Fibroblast of gingiva (primary cell): ENCODE measurements around the gene NFIB.
A peak's percentile ranks its signal among the peaks of the same experiment; 100 is the strongest.

ENCODE experiments used
- DNase-seq: peaks from one replicate; pipeline ENCODE4 v3.0.0-alpha.2; 2011; ENCODE audit warnings: low read depth

The NFIB gene

GRCh38 chr9:14273696-14274121, 40.2 kb downstream of the NFIB start:
- DNase-seq, result no peak

DNA sequence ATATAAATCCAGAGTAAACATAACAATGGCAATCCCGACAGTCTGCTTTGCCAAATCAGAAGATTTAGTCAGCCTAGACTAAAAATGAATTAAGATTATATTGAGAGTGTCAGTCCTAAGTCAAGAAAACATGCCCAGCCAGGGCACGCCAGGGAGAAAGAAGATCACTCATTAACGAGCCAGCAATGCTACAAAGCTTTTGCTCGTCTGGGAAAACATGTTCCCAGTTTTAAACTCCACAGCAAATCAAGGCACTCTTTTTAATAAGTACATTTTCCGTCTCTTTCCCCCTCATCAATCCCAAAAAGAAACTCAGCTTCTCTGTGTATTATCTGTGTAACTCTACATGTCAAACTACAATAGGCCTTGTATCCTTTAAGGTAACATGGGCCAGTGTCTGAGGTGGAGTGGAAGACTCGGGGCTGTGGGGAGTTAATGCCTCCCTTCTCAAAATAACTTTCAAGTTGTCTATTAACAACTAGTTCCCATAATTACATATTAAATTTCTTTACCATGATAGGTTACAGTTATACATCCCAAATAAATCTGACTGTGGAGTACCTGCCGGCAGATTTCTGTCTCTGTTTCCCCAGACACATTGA, 40.9 kb downstream of the NFIB start:
- DNase-seq, result no peak

DNA sequence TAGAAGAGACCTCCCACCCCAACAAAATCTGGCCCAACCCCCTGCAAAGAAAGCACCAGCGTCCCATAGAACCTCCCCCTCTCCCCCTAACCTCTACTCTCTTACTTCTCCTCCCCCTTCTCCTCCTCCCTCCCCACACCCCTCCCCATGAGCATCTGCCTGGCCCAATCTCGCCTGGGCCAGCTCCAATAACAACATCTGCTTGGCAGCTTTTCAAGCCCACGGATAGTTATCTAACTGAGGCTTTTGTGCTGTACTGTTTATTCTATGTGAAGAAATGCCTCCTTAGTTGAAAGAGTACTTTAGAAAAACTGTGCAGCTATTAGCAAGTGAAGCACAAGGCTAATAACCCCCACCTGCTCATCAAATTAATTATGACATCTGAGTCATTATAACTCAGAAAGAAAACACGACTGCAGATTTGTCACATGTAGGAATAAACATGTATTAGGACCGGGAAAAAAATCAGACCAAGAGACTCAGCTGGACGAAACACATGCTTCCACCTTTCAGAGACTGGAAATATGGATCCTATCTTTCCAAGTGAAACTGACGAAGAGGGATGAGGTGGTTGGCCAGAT, 42.8 kb downstream of the NFIB start:
- peak; percentile 52 for DNase-seq

DNA sequence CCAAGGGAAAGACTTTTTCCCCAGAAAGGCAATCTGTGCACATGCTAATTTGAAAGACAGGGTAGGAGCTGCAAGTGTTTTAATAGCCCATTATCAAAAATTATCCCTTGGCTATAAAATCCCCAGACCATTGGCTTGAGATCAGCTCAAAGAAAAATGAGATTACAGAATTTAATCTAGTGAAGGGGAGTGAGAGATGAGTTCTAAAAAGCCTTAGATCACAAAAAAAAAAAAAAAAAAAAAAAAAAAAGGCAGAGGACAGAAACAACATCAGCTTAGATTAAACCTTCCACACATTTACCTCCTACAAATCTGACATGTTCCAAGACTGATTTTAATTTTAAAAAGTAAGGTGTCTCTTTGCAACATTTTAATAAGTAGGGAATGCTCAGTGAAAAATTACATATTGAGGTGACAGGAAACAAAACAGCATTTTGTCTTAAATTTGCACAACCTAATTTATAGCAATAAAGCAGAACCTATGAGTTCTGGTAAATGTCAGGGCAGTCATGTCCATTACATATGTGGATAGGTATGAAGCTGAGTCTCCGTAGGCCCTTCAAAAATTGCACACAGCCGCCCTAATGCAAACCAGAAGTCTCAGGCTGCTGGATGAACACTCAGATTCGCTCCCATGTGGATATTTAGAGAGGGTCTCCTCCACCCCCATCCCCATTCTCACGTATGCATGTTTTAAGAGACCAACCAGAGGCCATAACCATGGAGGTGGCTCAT, 43.4 kb downstream of the NFIB start:
- peak; percentile 33 for DNase-seq

GRCh38 chr9:14269916-14270315, 44.0 kb downstream of the NFIB start:
- no peak for DNase-seq

GRCh38 chr9:14263707-14264483, 50.0 kb downstream of the NFIB start:
- DNase-seq, result no peak

GRCh38 chr9:14262827-14263226, 51.1 kb downstream of the NFIB start:
- DNase-seq, result no peak

DNA sequence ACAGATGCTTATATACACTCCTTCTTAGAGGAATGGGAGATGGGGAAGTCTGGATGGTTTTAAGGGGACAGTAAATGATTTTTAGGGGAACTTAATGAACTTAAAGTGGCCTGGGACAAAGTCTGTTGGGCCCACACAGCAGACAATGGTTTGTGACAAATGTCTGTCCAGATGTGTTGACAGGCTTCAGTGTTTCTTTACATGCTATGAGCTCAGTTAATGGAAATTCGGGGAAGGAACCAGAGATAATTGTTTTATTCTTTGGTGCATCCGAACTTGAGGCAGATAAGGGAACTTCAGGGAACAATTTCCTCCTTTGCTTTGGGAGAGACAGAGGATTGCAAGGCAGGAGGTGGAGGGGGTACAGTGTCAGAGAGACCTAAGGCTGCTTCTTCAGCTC, 52.3 kb downstream of the NFIB start:
- DNase-seq, result no peak

DNA sequence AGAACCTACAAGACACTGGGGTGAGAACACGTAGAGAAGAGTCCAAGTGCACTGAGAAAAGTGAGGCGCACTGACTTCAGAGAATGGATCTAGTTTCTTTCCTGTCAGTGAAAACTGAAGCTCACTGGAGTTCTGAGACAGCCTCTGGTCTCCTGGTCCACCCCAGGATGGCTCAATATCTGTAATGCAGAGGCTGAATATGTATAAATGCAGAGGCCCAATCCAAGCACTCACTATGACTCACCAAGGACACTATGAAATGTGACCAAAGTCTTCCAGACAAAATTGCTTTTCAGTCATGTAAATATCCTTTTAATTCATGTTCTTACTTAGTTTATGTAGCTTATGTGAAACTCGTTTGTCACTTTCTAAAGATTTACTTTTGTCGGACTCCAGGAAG, 53.8 kb downstream of the NFIB start:
- no peak for DNase-seq

GRCh38 chr9:14258660-14259239, 55.2 kb downstream of the NFIB start:
- peak; percentile 46 for DNase-seq

DNA sequence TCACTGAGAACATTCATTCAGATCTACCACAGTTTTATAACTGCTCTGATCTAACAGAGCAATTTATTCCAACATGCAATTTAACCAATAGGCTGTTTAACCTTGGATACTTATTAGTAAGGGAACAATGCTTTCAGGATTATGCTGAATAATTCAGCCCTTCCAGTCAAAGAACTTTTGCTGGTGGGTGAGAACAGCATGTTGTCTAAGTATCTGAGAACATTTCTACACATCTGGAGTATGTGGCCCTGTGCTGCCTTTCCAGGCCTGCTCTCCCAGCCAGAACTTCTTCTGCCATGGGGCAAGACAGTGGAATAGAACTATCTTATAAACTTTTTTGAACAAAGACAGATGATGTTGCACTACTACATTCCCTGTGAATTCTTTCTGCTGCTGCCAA, 55.8 kb downstream of the NFIB start:
- peak; percentile 55 for DNase-seq

GRCh38 chr9:14256588-14256987, 57.4 kb downstream of the NFIB start:
- no peak for DNase-seq

GRCh38 chr9:14251154-14252071, 62.5 kb downstream of the NFIB start:
- DNase-seq, result peak; percentile 75

- no peak for DNase-seq
Measured at GRCh38 chr9:14250794-14251153, 63.2 kb downstream of the NFIB start.

GRCh38 chr9:14249527-14249926, 64.4 kb downstream of the NFIB start:
- no peak for DNase-seq

- DNase-seq, result no peak
Measured at GRCh38 chr9:14248149-14248548, 65.8 kb downstream of the NFIB start.

- no peak for DNase-seq
Measured at GRCh38 chr9:14247577-14247976, 66.4 kb downstream of the NFIB start.

DNA sequence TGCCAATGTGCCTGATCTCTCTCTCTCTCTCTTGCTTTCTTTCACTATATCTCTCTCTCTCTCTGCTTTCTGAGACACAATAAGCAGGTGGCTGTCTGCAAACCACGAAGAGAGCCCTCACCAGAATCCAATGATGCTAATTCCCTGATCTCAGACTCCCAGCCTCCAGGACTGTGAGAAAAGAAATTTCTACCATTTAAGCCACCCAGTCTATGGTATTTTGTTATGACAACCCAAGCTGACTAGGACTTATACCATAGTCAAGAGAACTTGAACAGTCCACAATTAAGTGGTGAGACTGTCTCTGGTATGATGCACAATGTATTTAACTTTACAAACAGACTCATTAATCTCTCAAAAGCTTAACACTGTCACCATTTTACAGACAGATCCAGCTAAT, 67.0 kb downstream of the NFIB start:
- no peak for DNase-seq

DNA sequence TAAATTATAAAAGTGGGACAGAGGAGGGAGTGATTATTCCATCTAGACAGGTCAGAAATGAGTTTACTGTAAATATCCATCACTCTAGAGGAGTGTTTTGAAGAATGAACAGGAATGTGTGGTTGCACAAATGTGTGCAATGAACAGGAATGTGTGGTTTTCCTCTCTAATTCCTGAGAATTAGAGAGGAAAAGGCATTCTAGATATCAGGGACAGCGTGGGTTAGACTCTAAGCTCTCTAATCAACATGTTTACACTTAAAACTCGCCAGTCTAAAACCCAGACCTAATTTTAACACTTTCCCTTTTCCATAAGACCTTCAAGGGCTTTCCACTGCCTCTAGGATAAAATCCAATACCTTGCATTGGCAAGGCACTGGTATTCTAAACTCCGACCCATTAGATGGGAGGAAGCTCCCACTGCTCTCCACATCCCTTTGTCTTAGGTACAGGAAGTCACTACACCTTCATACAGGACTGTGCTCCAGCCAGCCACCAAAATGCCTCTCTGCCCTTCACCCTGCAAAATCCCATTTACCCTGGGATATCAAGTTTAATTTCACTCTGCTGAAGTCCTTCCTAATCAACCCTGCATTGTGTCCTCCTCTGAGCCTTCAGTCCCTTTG, 67.9 kb downstream of the NFIB start:
- peak; percentile 32 for DNase-seq

- DNase-seq, result no peak
Measured at GRCh38 chr9:14243514-14244042, 70.4 kb downstream of the NFIB start.
